Endothelial cell of umbilical vein (primary cell): ENCODE measurements around the gene APOH. TPM values are rescaled to one million over a fixed set of nuclear protein-coding genes. Genes with fewer than 3 reads are reported as not detected.

Experiments
- BruUV-seq: library from RNA; stranded (reverse); fragments of 400-500 nt; replicated peaks from 2 replicates; lab custom pipeline; 2021; lab: Mats Ljungman, UMichigan
- CTCF ChIA-PET: fragments of 300-600, 350-600 bp; sonication (Branson Sonifier 250); formaldehyde crosslinking; loops from one replicate; lab custom pipeline; 2021; ENCODE audit warnings: antibody characterized with exemption, inconsistent platforms; lab: Charles Lee
- POLR2A ChIA-PET: fragments of 300-600, 350-600 bp; sonication (Branson Sonifier 250); formaldehyde crosslinking; loops from one replicate; lab custom pipeline; 2021; ENCODE audit warnings: antibody characterized with exemption, inconsistent platforms; lab: Charles Lee
- DNase-seq: peaks from one replicate; pipeline ENCODE4 v3.0.0-alpha.2; 2011; ENCODE audit warnings: low read depth, low spot score
- FAIRE-seq: peaks from 2 replicates; lab custom pipeline; 2011; peaks lifted over from hg19 to GRCh38; lab: Jason Lieb, UNC
- H2AFZ ChIP-seq: 2 replicates; pipeline ENCODE4 v1.6.0; 2012; ENCODE audit warnings: low read depth, low read length, control low read depth, inconsistent platforms
- H3K27ac ChIP-seq: 2 replicates; pipeline ENCODE4 v1.5.1; 2011; ENCODE audit warnings: low read depth, mild to moderate bottlenecking, control low read depth, low read length, moderate library complexity; ENCODE audit not compliant: insufficient read depth
- H3K27me3 ChIP-seq, 2 experiments: 2 replicates each; pipeline versions ENCODE4 v1.6.0 to v1.6.1; 2011; ENCODE audit warnings: low read length in 2 of 2, mixed read lengths in 1 of 2; ENCODE audit not compliant: control insufficient read depth in 2 of 2, insufficient read depth in 2 of 2
- H3K36me3 ChIP-seq, 2 experiments: 2 replicates in 1 of 2; 3 replicates in 1 of 2; pipeline ENCODE4 v1.5.1; 2011; ENCODE audit warnings: low read length in 2 of 2, mild to moderate bottlenecking in 1 of 2, moderate library complexity in 1 of 2; ENCODE audit not compliant: control insufficient read depth in 2 of 2, insufficient read depth in 2 of 2; ENCODE audit errors: extremely low read depth in 1 of 2
- H3K4me1 ChIP-seq: 3 replicates; pipeline ENCODE4 v1.5.1; 2011; ENCODE audit warnings: mild to moderate bottlenecking, low read length; ENCODE audit not compliant: control insufficient read depth, insufficient read depth; ENCODE audit errors: extremely low read depth
- H3K4me2 ChIP-seq: 2 replicates; pipeline ENCODE4 v1.6.1; 2011; ENCODE audit warnings: low read length, control low read depth, mixed read lengths; ENCODE audit not compliant: insufficient read depth
- H3K4me3 ChIP-seq, 3 experiments: fragments of 200-600 bp in 1 of 3; sonication (generic), shearing (Covaris generic) in 1 of 3; replicated peaks in 1 of 3; 2 replicates each; pipeline ENCODE4 v1.5.1; 2011 to 2016; ENCODE audit warnings: control low read depth in 3 of 3, low read length in 3 of 3, mild to moderate bottlenecking in 2 of 3, inconsistent platforms in 1 of 3, low read depth in 1 of 3, moderate library complexity in 1 of 3; ENCODE audit not compliant: insufficient read depth in 1 of 3
- H3K79me2 ChIP-seq: 2 replicates; pipeline ENCODE4 v1.6.0; 2012; ENCODE audit warnings: low read length, inconsistent platforms; ENCODE audit not compliant: control insufficient read depth, insufficient read depth
- H3K9ac ChIP-seq: replicated peaks from 2 replicates; pipeline ENCODE3; 2011; ENCODE audit warnings: low read length, control low read depth; ENCODE audit not compliant: insufficient read depth; ENCODE audit errors: extremely low read depth
- H3K9me1 ChIP-seq: replicated peaks from 3 replicates; pipeline ENCODE4 v1.6.0; 2011; ENCODE audit warnings: mild to moderate bottlenecking, low read length; ENCODE audit not compliant: control insufficient read depth, insufficient read depth; ENCODE audit errors: extremely low read depth
- H3K9me3 ChIP-seq: replicated peaks from 2 replicates; pipeline ENCODE4 v1.5.1; 2012; ENCODE audit warnings: low read length, inconsistent platforms; ENCODE audit not compliant: control insufficient read depth, insufficient read depth
- H4K20me1 ChIP-seq: replicated peaks from 2 replicates; pipeline ENCODE3; 2011; ENCODE audit warnings: mild to moderate bottlenecking, low read length; ENCODE audit not compliant: control insufficient read depth, insufficient read depth; ENCODE audit errors: extremely low read depth
- CTCF ChIP-seq, 2 donors: IDR thresholded peaks; 1 replicate in 1 of 2; 2 replicates in 1 of 2; pipeline ENCODE4 v1.5.1; 2011; ENCODE audit warnings: low read length in 2 of 2, mild to moderate bottlenecking in 2 of 2, moderate library complexity in 2 of 2, control low read depth in 1 of 2, inconsistent platforms in 1 of 2, low read depth in 1 of 2; ENCODE audit not compliant: insufficient read depth in 1 of 2; ENCODE audit errors: extremely low read depth in 1 of 2
- EZH2 ChIP-seq: IDR thresholded peaks from 2 replicates; pipeline ENCODE4 v1.6.1; 2012; ENCODE audit warnings: borderline replicate concordance, low read depth, mild to moderate bottlenecking, moderate library complexity, low read length, inconsistent platforms; ENCODE audit not compliant: severe bottlenecking
- FOS ChIP-seq: IDR thresholded peaks from 2 replicates; pipeline ENCODE4 v1.6.1; 2011; ENCODE audit warnings: mild to moderate bottlenecking, low read length, moderate library complexity, borderline replicate concordance; ENCODE audit not compliant: insufficient read depth
- GATA2 ChIP-seq: IDR thresholded peaks from 2 replicates; pipeline ENCODE4 v1.7.0; 2011; ENCODE audit warnings: low read depth, mild to moderate bottlenecking, moderate library complexity, mixed read lengths, low read length; ENCODE audit not compliant: insufficient read length, insufficient read depth
- JUN ChIP-seq: IDR thresholded peaks from 2 replicates; pipeline ENCODE4 v1.6.1; 2011; ENCODE audit warnings: borderline replicate concordance, low read depth; ENCODE audit not compliant: insufficient read length, insufficient read depth
- MAX ChIP-seq: IDR thresholded peaks from 2 replicates; pipeline ENCODE4 v1.6.1; 2011; ENCODE audit not compliant: insufficient read depth, insufficient read length
- dilution Hi-C: fragments of 300-500 bp; cut with MboI; formaldehyde crosslinking; loops from one replicate; pipeline ENCODE4 v1.15.0; 2019; ENCODE audit warnings: low sequenced_read_pairs; ENCODE audit not compliant: extremely low pct_ligation_motif_present
- intact Hi-C: fragments of 100-400 bp; cut with micrococcal nuclease; formaldehyde crosslinking; loops from one replicate; pipeline ENCODE4 v1.10.0; 2022
- polyA plus RNA-seq, 4 experiments: library from polyadenylated mRNA; depleted of rRNA in 3 of 4; stranded (reverse) in 3 of 4; unstranded in 1 of 4; fragments of >200 nt; gene quantifications; 2 replicates each; pipeline versions ENCODE4 v1.2.1 to v1.2.3, GENCODE V29; 2011 to 2012; ENCODE audit warnings: missing spikeins in 1 of 4
- total RNA-seq: library from RNA; stranded (reverse); gene quantifications from 2 replicates; pipeline ENCODE4 v1.2.3, GENCODE V29; 2021

APOH gene
- total and polyA plus RNA-seq, 2 donors (not counting 3 experiments of a cell fraction or from before 2014, with no cell fraction given) = not detected

GRCh38 chr17:66172144-66172543, 57.1 kb downstream of the APOH start:
- Histone ChIP-seq H4K20me1 (no peaks in the 10 kb centered on the region), H3K4me1 (no peaks in the 10 kb centered on the region), H3K27me3 (no peaks in the 10 kb centered on the region), H3K9ac (no peak overlapping the region), H3K4me3 (no peak overlapping the region), H3K79me2 (no peaks in the 10 kb centered on the region), H3K27ac (no peak overlapping the region), H3K36me3 (peaks cover 0 to 2% of the 10 kb centered on the region in 2 experiments), H3K9me3 (no peaks in the 10 kb centered on the region), H3K4me2 (no peak overlapping the region), H3K9me1 (no peaks in the 10 kb centered on the region), H2AFZ (no peak overlapping the region)
- ChIA-PET POLR2A (no interaction called here), CTCF (no interaction called here)
- no peak for DNase-seq
- no peak for FAIRE-seq
- intact Hi-C loops = no loop called here
- no TSS peak for BruUV-seq
- TF ChIP-seq JUN (no peak), GATA2 (no peak), FOS (no peak)
- dilution Hi-C loops = no loop called here

- ChIA-PET CTCF (no interaction called here), POLR2A (no interaction called here)
- dilution Hi-C loops = no loop called here
- no peak overlapping the region for H3K27ac ChIP-seq
- no peaks in the 10 kb centered on the region for H3K4me1 ChIP-seq
- no peak overlapping the region for H2AFZ ChIP-seq
- intact Hi-C loops = no loop called here
- H3K4me3 ChIP-seq = no peak overlapping the region
- no peaks in the 10 kb centered on the region for H3K9me1 ChIP-seq
- no peak overlapping the region for H3K4me2 ChIP-seq
- FAIRE-seq (no peak), DNase-seq (no peak)
- no peaks in the 10 kb centered on the region for H4K20me1 ChIP-seq
- no peaks in the 10 kb centered on the region for H3K79me2 ChIP-seq
- no peak for TF ChIP-seq CTCF (IDR thresholded peaks at IDR 0.05; ENCODE audit: extremely low read depth in 1 of 2, insufficient read depth in 1 of 2, low read depth in 1 of 2, low read length in 2 of 2)
- no peak for TF ChIP-seq MAX
- TF ChIP-seq EZH2 = no peak
- peaks cover 0 to 2% of the 10 kb centered on the region in 2 experiments for H3K36me3 ChIP-seq
- BruUV-seq = no TSS peak
- H3K9me3 ChIP-seq = no peaks in the 10 kb centered on the region
- no peak overlapping the region for H3K9ac ChIP-seq
- H3K27me3 ChIP-seq = no peaks in the 10 kb centered on the region
Observed at GRCh38 chr17:66171692-66172091, 57.5 kb downstream of the APOH start.
